Calu3 (cell line): ENCODE results near the gene GREM2. TPM values are rescaled to one million over a fixed set of nuclear protein-coding genes. Genes with fewer than 3 reads are reported as not detected.

Experiments used
- BruUV-seq: library from RNA; stranded (reverse); fragments of 400-500 nt; replicated peaks from 2 replicates; lab custom pipeline; 2021; lab: Mats Ljungman, UMichigan
- CTCF ChIA-PET: fragments of 300-600 bp; sonication (Branson Sonifier 250); formaldehyde crosslinking; loops from one replicate; lab custom pipeline; 2022; ENCODE audit warnings: antibody characterized with exemption; lab: Charles Lee
- DNase-seq: peaks from one replicate; pipeline ENCODE4 v3.0.0; 2022
- H3K27ac Mint-ChIP-seq: one replicate; pipeline ENCODE4 v1.8.0; 2022; ENCODE audit warnings: mixed read lengths; ENCODE audit not compliant: unreplicated experiment
- H3K27me3 Mint-ChIP-seq: one replicate; pipeline ENCODE4 v1.8.0; 2022; ENCODE audit warnings: mixed read lengths; ENCODE audit not compliant: unreplicated experiment
- H3K36me3 Mint-ChIP-seq: one replicate; pipeline ENCODE4 v1.8.0; 2022; ENCODE audit warnings: mild to moderate bottlenecking, moderate library complexity, mixed read lengths; ENCODE audit not compliant: insufficient read depth, unreplicated experiment
- H3K4me1 Mint-ChIP-seq: one replicate; pipeline ENCODE4 v1.8.0; 2022; ENCODE audit warnings: mild to moderate bottlenecking, low read depth, mixed read lengths; ENCODE audit not compliant: unreplicated experiment
- H3K4me3 Mint-ChIP-seq: one replicate; pipeline ENCODE4 v1.8.0; 2022; ENCODE audit warnings: mild to moderate bottlenecking, low read depth, moderate library complexity, mixed read lengths; ENCODE audit not compliant: unreplicated experiment
- H3K9me3 Mint-ChIP-seq: one replicate; pipeline ENCODE4 v1.8.0; 2022; ENCODE audit warnings: low read depth, mixed read lengths; ENCODE audit not compliant: unreplicated experiment
- CTCF ChIP-seq: fragments of 200-600 bp; IDR thresholded peaks from one replicate; pipeline ENCODE4 v1.8.0; 2022; ENCODE audit warnings: antibody characterized with exemption; ENCODE audit not compliant: unreplicated experiment
- intact Hi-C: fragments of 100-400 bp; cut with micrococcal nuclease; formaldehyde crosslinking; loops from one replicate; pipeline ENCODE4 v1.10.0; 2022; ENCODE audit not compliant: unreplicated experiment
- total RNA-seq: library from RNA; stranded (reverse); gene quantifications from 2 replicates; pipeline ENCODE4 v1.2.3, GENCODE V29; 2022

The GREM2 gene
- total RNA-seq, 1 experiment from 2014 or later, result not detected

GRCh38 chr1:240511789-240512188 is 100.2 kb downstream of the GREM2 start:
- Mint-ChIP-seq H3K36me3 (peaks cover 3% of the 10 kb centered on the region), H3K27ac (no peak overlapping the region), H3K9me3 (no peaks in the 10 kb centered on the region), H3K4me3 (no peak overlapping the region), H3K4me1 (peaks cover 17% of the 10 kb centered on the region), H3K27me3 (peaks cover 2% of the 10 kb centered on the region)
- no peak for TF ChIP-seq CTCF
- BruUV-seq, result no TSS peak
- CTCF ChIA-PET, result no interaction called here
- DNase-seq, result no peak
- intact Hi-C loops, result no loop called here

DNA sequence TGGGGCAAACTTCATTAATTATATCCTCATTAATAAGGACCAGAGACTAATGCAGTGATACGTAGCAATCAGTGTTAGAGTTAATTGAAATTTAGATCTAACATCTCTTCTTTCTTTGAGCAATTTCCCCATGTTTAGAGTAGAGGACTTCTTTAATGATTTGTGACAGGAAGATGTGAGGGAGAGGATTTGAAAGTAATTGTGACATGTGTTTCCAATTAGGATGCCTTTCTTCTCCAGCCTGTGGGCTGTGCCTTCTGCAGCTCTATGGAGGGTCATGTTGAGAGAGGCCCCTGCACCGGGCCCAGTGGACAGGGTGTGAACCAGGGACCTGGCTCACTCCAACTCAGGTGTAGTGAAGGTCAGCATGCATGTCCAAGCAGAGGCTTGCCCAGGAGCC is 103.0 kb downstream of the GREM2 start:
- H3K27ac Mint-ChIP-seq, result no peak overlapping the region
- intact Hi-C loops, result no loop called here
- no peak for DNase-seq
- peaks cover 9% of the 10 kb centered on the region for H3K27me3 Mint-ChIP-seq
- BruUV-seq, result no TSS peak
- peaks cover 2% of the 10 kb centered on the region for H3K9me3 Mint-ChIP-seq
- CTCF ChIA-PET, result no interaction called here
- H3K4me1 Mint-ChIP-seq, result no peaks in the 10 kb centered on the region
- H3K4me3 Mint-ChIP-seq, result no peak overlapping the region
- peaks cover 3% of the 10 kb centered on the region for H3K36me3 Mint-ChIP-seq
- no peak for TF ChIP-seq CTCF

DNA sequence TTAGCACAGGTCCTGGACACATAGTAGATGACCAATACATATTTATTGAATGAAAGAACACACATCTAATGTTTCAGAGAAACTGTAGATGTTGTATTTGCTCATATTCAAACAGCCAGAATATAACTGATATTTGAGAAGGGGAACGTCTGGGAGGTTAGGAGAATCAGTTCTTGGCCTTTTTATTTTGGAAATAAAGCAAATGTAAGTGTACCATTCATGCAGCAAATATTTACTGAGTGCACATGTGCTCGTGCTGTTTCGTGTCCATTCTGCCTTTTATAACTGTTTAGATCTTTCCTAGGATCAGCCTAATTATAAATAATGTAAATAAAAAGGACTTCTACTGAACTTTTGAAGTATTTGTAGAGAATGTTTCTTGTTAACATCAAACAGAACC is 103.8 kb downstream of the GREM2 start:
- Mint-ChIP-seq H3K27me3 (peaks cover 9% of the 10 kb centered on the region), H3K36me3 (no peaks in the 10 kb centered on the region), H3K27ac (no peak overlapping the region), H3K4me1 (no peaks in the 10 kb centered on the region), H3K9me3 (peaks cover 2% of the 10 kb centered on the region), H3K4me3 (no peak overlapping the region)
- CTCF ChIA-PET, result no interaction called here
- DNase-seq, result no peak
- TF ChIP-seq CTCF, result no peak
- no TSS peak for BruUV-seq
- intact Hi-C loops, result no loop called here

DNA sequence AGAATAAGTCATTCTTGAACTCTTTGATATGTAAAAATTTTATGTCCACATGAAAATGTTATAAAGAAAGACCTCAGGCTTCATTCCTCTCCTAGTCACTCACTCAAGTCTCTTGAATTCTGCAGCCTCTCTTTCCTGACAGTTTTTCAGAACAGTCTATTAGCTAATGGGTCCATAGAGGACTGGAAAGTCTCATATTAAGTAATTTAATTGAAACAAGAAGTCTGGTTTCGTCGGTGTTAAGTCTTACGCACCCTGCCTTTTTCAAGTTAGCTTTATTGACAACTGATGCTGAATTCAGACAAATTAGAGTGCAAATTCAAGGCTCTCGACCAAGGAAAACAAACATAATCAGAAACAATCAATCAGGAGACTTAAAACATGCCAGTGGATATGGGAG is 105.8 kb downstream of the GREM2 start:
- no peaks in the 10 kb centered on the region for H3K4me1 Mint-ChIP-seq
- BruUV-seq, result no TSS peak
- no peaks in the 10 kb centered on the region for H3K36me3 Mint-ChIP-seq
- no peak for TF ChIP-seq CTCF
- H3K4me3 Mint-ChIP-seq, result no peak overlapping the region
- intact Hi-C loops, result no loop called here
- H3K27me3 Mint-ChIP-seq, result peaks cover 9% of the 10 kb centered on the region
- no peak for DNase-seq
- H3K9me3 Mint-ChIP-seq, result peaks cover 2% of the 10 kb centered on the region
- CTCF ChIA-PET, result no interaction called here
- no peak overlapping the region for H3K27ac Mint-ChIP-seq
